Neural progenitor cell (in vitro differentiated cells): Measurements from ENCODE around the gene INPP4B. TPM values are rescaled to one million over a fixed set of nuclear protein-coding genes. Genes with fewer than 3 reads are reported as not detected.

Source experiments
- DNase-seq: peaks from one replicate; pipeline ENCODE4 v3.0.0-alpha.2; 2016; ENCODE audit warnings: low spot score
- H2AFZ ChIP-seq: fragments of 200-600 bp; sonication (generic); replicated peaks from 2 replicates; pipeline ENCODE4 v1.6.1; 2016; ENCODE audit warnings: antibody characterized with exemption
- H3F3A ChIP-seq: fragments of 200-600 bp; sonication (generic); 2 replicates; pipeline ENCODE4 v1.6.1; 2016; ENCODE audit warnings: antibody characterized with exemption, low read depth
- H3K27ac ChIP-seq: fragments of 200-600 bp; sonication (generic); 2 replicates; pipeline ENCODE4 v1.5.1; 2016; ENCODE audit warnings: mild to moderate bottlenecking
- H3K27me3 ChIP-seq: fragments of 200-600 bp; sonication (generic); 2 replicates; pipeline ENCODE4 v1.6.1; 2016; ENCODE audit warnings: mild to moderate bottlenecking, moderate library complexity
- H3K36me3 ChIP-seq: fragments of 200-600 bp; sonication (generic); 2 replicates; pipeline ENCODE4 v1.5.1; 2016
- H3K4me1 ChIP-seq: fragments of 200-600 bp; sonication (generic); 2 replicates; pipeline ENCODE4 v1.6.1; 2016; ENCODE audit warnings: mixed run types
- H3K4me2 ChIP-seq: fragments of 200-600 bp; sonication (generic); 2 replicates; pipeline ENCODE4 v1.6.1; 2016
- H3K4me3 ChIP-seq: fragments of 200-600 bp; sonication (generic); 2 replicates; pipeline ENCODE4 v1.5.1; 2016
- H3K79me2 ChIP-seq: fragments of 200-600 bp; sonication (generic); 2 replicates; pipeline ENCODE4 v1.6.1; 2016; ENCODE audit warnings: low read depth
- H3K9ac ChIP-seq: fragments of 200-600 bp; sonication (generic); 2 replicates; pipeline ENCODE4 v1.6.1; 2016
- H3K9me3 ChIP-seq: fragments of 200-600 bp; sonication (generic); 2 replicates; pipeline ENCODE4 v1.5.1; 2016; ENCODE audit warnings: low read depth
- H4K20me1 ChIP-seq: fragments of 200-600 bp; sonication (generic); 2 replicates; pipeline ENCODE4 v1.6.1; 2016; ENCODE audit warnings: low read depth
- H3K27ac Mint-ChIP-seq: 3 replicates; pipeline ENCODE4 v1.8.0; 2021; ENCODE audit warnings: mixed read lengths
- H3K27me3 Mint-ChIP-seq: 2 replicates; pipeline ENCODE4 v1.8.0; 2022; ENCODE audit warnings: low read depth, mild to moderate bottlenecking, inconsistent platforms, moderate library complexity, mixed read lengths; ENCODE audit not compliant: insufficient read depth
- H3K36me3 Mint-ChIP-seq: 3 replicates; pipeline ENCODE4 v1.8.0; 2021; ENCODE audit warnings: mixed read lengths
- H3K4me1 Mint-ChIP-seq: 3 replicates; pipeline ENCODE4 v1.8.0; 2021; ENCODE audit warnings: mixed read lengths
- H3K4me3 Mint-ChIP-seq: 3 replicates; pipeline ENCODE4 v1.8.0; 2021; ENCODE audit warnings: mild to moderate bottlenecking, moderate library complexity, mixed read lengths
- H3K9me3 Mint-ChIP-seq: 3 replicates; pipeline ENCODE4 v1.8.0; 2020; ENCODE audit warnings: mixed read lengths
- EZH2 ChIP-seq: fragments of 200-600 bp; sonication (generic); IDR thresholded peaks from 2 replicates; pipeline ENCODE4 v1.6.1; 2017; ENCODE audit warnings: antibody characterized with exemption, mild to moderate bottlenecking, moderate library complexity
- EZH2phosphoT487 ChIP-seq: fragments of 200-600 bp; sonication (generic); IDR thresholded peaks from 2 replicates; pipeline ENCODE4 v1.6.1; 2017; ENCODE audit warnings: antibody characterized with exemption
- total RNA-seq: library from RNA; depleted of rRNA; stranded (reverse); fragments of >200 nt; gene quantifications from 2 replicates; pipeline ENCODE4 v1.2.3, GENCODE V29; 2015; ENCODE audit warnings: low replicate concordance
- TF ChIP-seq, protein P1 (sequence below): fragments of 200-600 bp; sonication (generic); IDR thresholded peaks from 2 replicates; pipeline ENCODE4 v1.5.1; 2017; ENCODE audit warnings: antibody characterized with exemption, mild to moderate bottlenecking

Gene INPP4B
- total RNA-seq, 1 donor from 2014 or later = 1.3 TPM

DNA sequence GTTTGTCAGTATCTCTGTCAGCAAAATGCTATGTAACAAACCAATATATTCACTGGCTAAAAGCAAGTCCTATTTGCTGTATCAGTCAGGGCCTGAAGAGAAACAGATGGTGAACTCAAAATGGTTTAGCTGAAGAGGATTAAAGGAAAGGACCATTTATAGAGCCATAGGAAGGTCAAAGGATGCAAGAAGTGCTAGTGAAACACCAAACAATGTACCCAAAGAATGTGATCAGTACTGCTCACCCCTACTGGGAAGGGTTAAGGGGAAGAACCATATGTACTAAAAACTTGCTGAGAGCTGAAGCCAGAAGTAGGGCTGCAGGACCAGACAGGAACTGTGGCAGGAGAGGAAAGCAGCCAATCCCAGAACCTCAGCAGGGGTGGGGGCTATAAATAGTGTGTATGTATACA, 479.3 kb downstream of the INPP4B start:
- peaks cover 28% of the 10 kb centered on the region for H3K4me1 ChIP-seq
- no peaks in the 10 kb centered on the region for H3K9me3 ChIP-seq
- Mint-ChIP-seq H3K36me3 (no peaks in the 10 kb centered on the region), H3K4me1 (peaks cover 36% of the 10 kb centered on the region), H3K9me3 (peaks cover 10% of the 10 kb centered on the region), H3K4me3 (no peak overlapping the region), H3K27ac (peak overlapping the region; percentile 6), H3K27me3 (peaks cover 2% of the 10 kb centered on the region)
- TF ChIP-seq, protein P1, sequence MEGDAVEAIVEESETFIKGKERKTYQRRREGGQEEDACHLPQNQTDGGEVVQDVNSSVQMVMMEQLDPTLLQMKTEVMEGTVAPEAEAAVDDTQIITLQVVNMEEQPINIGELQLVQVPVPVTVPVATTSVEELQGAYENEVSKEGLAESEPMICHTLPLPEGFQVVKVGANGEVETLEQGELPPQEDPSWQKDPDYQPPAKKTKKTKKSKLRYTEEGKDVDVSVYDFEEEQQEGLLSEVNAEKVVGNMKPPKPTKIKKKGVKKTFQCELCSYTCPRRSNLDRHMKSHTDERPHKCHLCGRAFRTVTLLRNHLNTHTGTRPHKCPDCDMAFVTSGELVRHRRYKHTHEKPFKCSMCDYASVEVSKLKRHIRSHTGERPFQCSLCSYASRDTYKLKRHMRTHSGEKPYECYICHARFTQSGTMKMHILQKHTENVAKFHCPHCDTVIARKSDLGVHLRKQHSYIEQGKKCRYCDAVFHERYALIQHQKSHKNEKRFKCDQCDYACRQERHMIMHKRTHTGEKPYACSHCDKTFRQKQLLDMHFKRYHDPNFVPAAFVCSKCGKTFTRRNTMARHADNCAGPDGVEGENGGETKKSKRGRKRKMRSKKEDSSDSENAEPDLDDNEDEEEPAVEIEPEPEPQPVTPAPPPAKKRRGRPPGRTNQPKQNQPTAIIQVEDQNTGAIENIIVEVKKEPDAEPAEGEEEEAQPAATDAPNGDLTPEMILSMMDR = no peak
- TF ChIP-seq EZH2 = no peak
- TF ChIP-seq EZH2phosphoT487 = no peak
- peak; percentile 44 for DNase-seq
- H3K36me3 ChIP-seq = peaks cover 6% of the 10 kb centered on the region
- H3K27me3 ChIP-seq = no peaks in the 10 kb centered on the region
- H3K27ac ChIP-seq = no peak overlapping the region
- H2AFZ ChIP-seq = no peak overlapping the region
- no peaks in the 10 kb centered on the region for H3K79me2 ChIP-seq
- H3K4me2 ChIP-seq = peak overlapping the region; percentile 2
- no peaks in the 10 kb centered on the region for H4K20me1 ChIP-seq
- no peak overlapping the region for H3K4me3 ChIP-seq
- peaks cover 7% of the 10 kb centered on the region for H3F3A ChIP-seq
- no peak overlapping the region for H3K9ac ChIP-seq

DNA sequence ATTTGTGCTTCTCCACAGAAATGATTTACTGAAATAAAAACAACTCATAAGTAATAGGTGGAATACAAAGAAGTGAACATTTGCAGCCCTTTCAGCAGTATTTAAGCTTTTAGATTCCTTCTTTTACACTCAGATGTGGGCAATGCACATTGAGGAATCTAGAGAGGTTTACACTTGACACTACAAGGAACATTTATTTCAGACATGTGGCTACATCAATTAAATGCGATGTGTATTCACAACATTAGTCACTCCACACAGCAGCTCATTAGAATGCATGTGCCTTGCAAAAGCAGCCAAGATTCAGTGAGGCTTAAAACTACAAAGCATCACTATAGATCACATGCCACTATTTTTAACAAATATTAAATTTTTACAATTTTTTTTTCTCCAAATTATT, 480.7 kb downstream of the INPP4B start:
- no peak for DNase-seq
- Histone ChIP-seq H3K4me2 (no peak overlapping the region), H3F3A (peaks cover 7% of the 10 kb centered on the region), H3K9me3 (no peaks in the 10 kb centered on the region), H3K4me3 (no peak overlapping the region), H4K20me1 (no peaks in the 10 kb centered on the region), H3K27ac (no peak overlapping the region), H3K79me2 (no peaks in the 10 kb centered on the region), H3K27me3 (no peaks in the 10 kb centered on the region), H2AFZ (no peak overlapping the region), H3K36me3 (peaks cover 2% of the 10 kb centered on the region), H3K9ac (no peak overlapping the region), H3K4me1 (peaks cover 28% of the 10 kb centered on the region)
- Mint-ChIP-seq H3K36me3 (no peaks in the 10 kb centered on the region), H3K4me1 (peaks cover 36% of the 10 kb centered on the region), H3K27ac (no peak overlapping the region), H3K4me3 (no peak overlapping the region), H3K27me3 (peaks cover 2% of the 10 kb centered on the region), H3K9me3 (peaks cover 3% of the 10 kb centered on the region)
- TF ChIP-seq EZH2phosphoT487 (no peak), EZH2 (no peak)
- TF ChIP-seq, protein P1 = no peak

DNA sequence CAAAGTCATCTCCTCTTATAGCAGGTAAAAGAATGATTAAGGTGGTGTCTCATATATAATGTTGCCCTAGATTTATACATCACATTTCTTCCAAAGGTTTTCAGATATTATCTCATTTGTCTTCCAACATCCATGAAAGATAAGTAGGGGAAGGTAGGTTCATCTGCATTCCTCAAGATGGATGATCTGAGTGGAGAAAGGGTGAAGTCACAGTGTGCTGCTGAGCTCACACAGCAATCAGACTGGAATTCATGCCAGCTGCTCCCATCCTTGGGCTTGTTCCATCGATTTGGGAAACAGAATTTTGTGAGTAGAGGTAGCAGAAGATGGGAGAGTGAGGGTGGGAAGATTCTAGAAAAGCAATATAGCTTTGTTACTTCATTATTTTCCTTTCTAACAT, 482.4 kb downstream of the INPP4B start:
- Histone ChIP-seq H3K36me3 (no peaks in the 10 kb centered on the region), H3K79me2 (no peaks in the 10 kb centered on the region), H2AFZ (no peak overlapping the region), H4K20me1 (no peaks in the 10 kb centered on the region), H3K9ac (no peak overlapping the region), H3K27ac (no peak overlapping the region), H3K4me1 (peaks cover 28% of the 10 kb centered on the region), H3K27me3 (no peaks in the 10 kb centered on the region), H3K4me3 (no peak overlapping the region), H3K4me2 (no peak overlapping the region), H3F3A (peaks cover 7% of the 10 kb centered on the region), H3K9me3 (no peaks in the 10 kb centered on the region)
- no peaks in the 10 kb centered on the region for H3K36me3 Mint-ChIP-seq
- DNase-seq = no peak
- no peak overlapping the region for H3K27ac Mint-ChIP-seq
- H3K4me3 Mint-ChIP-seq = no peak overlapping the region
- peaks cover 1% of the 10 kb centered on the region for H3K9me3 Mint-ChIP-seq
- peaks cover 35% of the 10 kb centered on the region for H3K4me1 Mint-ChIP-seq
- peaks cover under 1% of the 10 kb centered on the region for H3K27me3 Mint-ChIP-seq
- TF ChIP-seq EZH2 (no peak), EZH2phosphoT487 (no peak)
- TF ChIP-seq, protein P1 = no peak
